GM12892 (cell line): Measurements from ENCODE around the gene PDLIM7.

Experiments
- DNase-seq: peaks from one replicate; pipeline ENCODE4 v3.0.0; 2011; ENCODE audit not compliant: insufficient read length
- FAIRE-seq: peaks from 2 replicates; lab custom pipeline; 2011; peaks lifted over from hg19 to GRCh38; lab: Jason Lieb, UNC
- POLR2A ChIP-seq: IDR thresholded peaks from 2 replicates; pipeline ENCODE4 v1.6.1; 2011; ENCODE audit warnings: low read depth, low read length, control low read depth
- POLR2AphosphoS5 ChIP-seq: IDR thresholded peaks from 2 replicates; pipeline ENCODE4 v1.6.1; 2011; ENCODE audit warnings: low read depth, low read length, control low read depth
- TAF1 ChIP-seq: IDR thresholded peaks from 2 replicates; pipeline ENCODE4 v1.6.1; 2011; ENCODE audit warnings: low read depth, mild to moderate bottlenecking, control low read depth, low read length, borderline replicate concordance

The PDLIM7 gene

GRCh38 chr5:177483994-177484901 lies 13.2 kb downstream of the PDLIM7 start:
- no peak for FAIRE-seq
- peak; percentile 54 for TF ChIP-seq POLR2AphosphoS5
- no peak for TF ChIP-seq TAF1
- peak; percentile 57 for TF ChIP-seq POLR2A
- DNase-seq: no peak

- FAIRE-seq: no peak
- TF ChIP-seq TAF1 (no peak), POLR2AphosphoS5 (no peak), POLR2A (no peak; the same call in 1 of the 2 replicates)
Observed at GRCh38 chr5:177483042-177483441, 14.4 kb downstream of the PDLIM7 start.

GRCh38 chr5:177482359-177482795 lies 15.0 kb downstream of the PDLIM7 start:
- no peak for DNase-seq
- no peak for TF ChIP-seq POLR2A
- peak; percentile 28; the same call in 1 of the 2 replicates for TF ChIP-seq POLR2AphosphoS5
- FAIRE-seq: no peak

More at GRCh38 chr5:177483042-177483441, 14.4 kb downstream of the PDLIM7 start:
- DNase-seq: no peak

- DNase-seq (no peak), FAIRE-seq (no peak)
- no peak for TF ChIP-seq POLR2A
- no peak for TF ChIP-seq POLR2AphosphoS5
- no peak for TF ChIP-seq TAF1
Observed at GRCh38 chr5:177479774-177480173, 17.6 kb downstream of the PDLIM7 start.

- FAIRE-seq: no peak
Observed at GRCh38 chr5:177478711-177479646, 18.4 kb downstream of the PDLIM7 start.

GRCh38 chr5:177477701-177478477 lies 19.5 kb downstream of the PDLIM7 start:
- no peak for TF ChIP-seq POLR2A
- no peak for TF ChIP-seq TAF1
- no peak for TF ChIP-seq POLR2AphosphoS5
- DNase-seq (no peak), FAIRE-seq (no peak)

More at GRCh38 chr5:177478711-177479646, 18.4 kb downstream of the PDLIM7 start:
- DNase-seq: no peak
- TF ChIP-seq POLR2A: no peak
- no peak for TF ChIP-seq TAF1
- no peak for TF ChIP-seq POLR2AphosphoS5

GRCh38 chr5:177476531-177477233 lies 20.7 kb downstream of the PDLIM7 start:
- TF ChIP-seq POLR2AphosphoS5 (no peak), TAF1 (no peak), POLR2A (no peak)
- FAIRE-seq: no peak
- no peak for DNase-seq

- DNase-seq (no peak), FAIRE-seq (no peak)
- TF ChIP-seq POLR2A (no peak), POLR2AphosphoS5 (no peak)
Observed at GRCh38 chr5:177475563-177476427, 21.6 kb downstream of the PDLIM7 start.

- FAIRE-seq: no peak
- no peak for DNase-seq
- TF ChIP-seq POLR2AphosphoS5 (no peak), POLR2A (no peak), TAF1 (no peak)
Observed at GRCh38 chr5:177474846-177475562, 22.4 kb downstream of the PDLIM7 start.

GRCh38 chr5:177474002-177474476 lies 23.4 kb downstream of the PDLIM7 start:
- DNase-seq (no peak), FAIRE-seq (no peak)
- TF ChIP-seq POLR2A (no peak), POLR2AphosphoS5 (no peak), TAF1 (no peak)
